Tibial artery (tissue), 4 donors: ENCODE results near the gene ZNHIT1.

ENCODE experiments used
- DNase-seq, 2 donors: peaks; one replicate each; pipeline ENCODE4 v3.0.0-alpha.2; 2019
- H3K27ac ChIP-seq, 2 donors: fragments of 200-600 bp; sonication (generic) in 1 of 2; 1 replicate in 1 of 2; 2 replicates in 1 of 2; pipeline ENCODE4 v1.5.1; 2018 to 2019; ENCODE audit warnings: mild to moderate bottlenecking in 1 of 2
- H3K27me3 ChIP-seq, 2 donors: fragments of 200-600 bp; sonication (generic) in 1 of 2; one replicate each; pipeline versions ENCODE4 v1.5.1 to v1.6.0; 2016 to 2019
- H3K36me3 ChIP-seq, 3 donors: fragments of 200-600 bp; sonication (generic) in 2 of 3; one replicate each; pipeline ENCODE4 v1.5.1; 2016 to 2019; ENCODE audit warnings: mild to moderate bottlenecking in 2 of 3
- H3K4me1 ChIP-seq, 4 donors: fragments of 200-600 bp; sonication (generic) in 2 of 4; 1 replicate in 3 of 4; 2 replicates in 1 of 4; pipeline ENCODE4 v1.5.1; 2016 to 2019
- H3K4me3 ChIP-seq, 2 donors: fragments of 200-600 bp; sonication (generic) in 1 of 2; 1 replicate in 1 of 2; 2 replicates in 1 of 2; pipeline ENCODE4 v1.5.1; 2018 to 2019; ENCODE audit warnings: mild to moderate bottlenecking in 2 of 2
- H3K9me3 ChIP-seq, 3 donors: fragments of 200-600 bp; sonication (generic) in 1 of 3; one replicate each; pipeline ENCODE4 v1.5.1; 2016 to 2019
- CTCF ChIP-seq, 2 experiments: fragments of 200-600 bp in 1 of 2; fragments of 450-650 bp in 1 of 2; IDR thresholded peaks; one replicate each; pipeline ENCODE4 v1.5.1; 2017 to 2019; ENCODE audit warnings: antibody characterized with exemption in 2 of 2, mild to moderate bottlenecking in 1 of 2, moderate library complexity in 1 of 2
- intact Hi-C: fragments of 100-400 bp; cut with DNase I; formaldehyde crosslinking; loops from one replicate; pipeline ENCODE4 v1.15.0; 2023; ENCODE audit warnings: low total_unique reads

ZNHIT1 gene

GRCh38 chr7:101273206-101273605 is 55.2 kb downstream of the ZNHIT1 start:
- Histone ChIP-seq H3K9me3 (no peaks in the 10 kb centered on the region), H3K27ac (no peak overlapping the region), H3K27me3 (peaks cover 0 to 37% of the 10 kb centered on the region in 2 donors), H3K4me3 (no peak overlapping the region), H3K4me1 (no peaks in the 10 kb centered on the region), H3K36me3 (no peaks in the 10 kb centered on the region)
- intact Hi-C loops = no loop called here
- TF ChIP-seq CTCF (IDR thresholded peaks at IDR 0.05) = no peak
- DNase-seq = no peak
